Testis (tissue), 2 donors: ENCODE measurements around the gene TPCN1.

ENCODE experiments used
- POLR2A ChIP-seq: fragments of 450-650 bp; IDR thresholded peaks from one replicate; pipeline ENCODE4 v1.6.1; 2017; ENCODE audit warnings: antibody characterized with exemption, mild to moderate bottlenecking, moderate library complexity
- TF ChIP-seq, protein P1 (sequence below), 3 experiments: fragments of 450-650 bp in 2 of 3; fragments of 200-600 bp in 1 of 3; sonication (generic) in 1 of 3; IDR thresholded peaks; one replicate each; pipeline ENCODE4 v1.5.1; 2016 to 2019; ENCODE audit warnings: antibody characterized with exemption in 3 of 3, mild to moderate bottlenecking in 2 of 3, moderate library complexity in 1 of 3

DNA sequence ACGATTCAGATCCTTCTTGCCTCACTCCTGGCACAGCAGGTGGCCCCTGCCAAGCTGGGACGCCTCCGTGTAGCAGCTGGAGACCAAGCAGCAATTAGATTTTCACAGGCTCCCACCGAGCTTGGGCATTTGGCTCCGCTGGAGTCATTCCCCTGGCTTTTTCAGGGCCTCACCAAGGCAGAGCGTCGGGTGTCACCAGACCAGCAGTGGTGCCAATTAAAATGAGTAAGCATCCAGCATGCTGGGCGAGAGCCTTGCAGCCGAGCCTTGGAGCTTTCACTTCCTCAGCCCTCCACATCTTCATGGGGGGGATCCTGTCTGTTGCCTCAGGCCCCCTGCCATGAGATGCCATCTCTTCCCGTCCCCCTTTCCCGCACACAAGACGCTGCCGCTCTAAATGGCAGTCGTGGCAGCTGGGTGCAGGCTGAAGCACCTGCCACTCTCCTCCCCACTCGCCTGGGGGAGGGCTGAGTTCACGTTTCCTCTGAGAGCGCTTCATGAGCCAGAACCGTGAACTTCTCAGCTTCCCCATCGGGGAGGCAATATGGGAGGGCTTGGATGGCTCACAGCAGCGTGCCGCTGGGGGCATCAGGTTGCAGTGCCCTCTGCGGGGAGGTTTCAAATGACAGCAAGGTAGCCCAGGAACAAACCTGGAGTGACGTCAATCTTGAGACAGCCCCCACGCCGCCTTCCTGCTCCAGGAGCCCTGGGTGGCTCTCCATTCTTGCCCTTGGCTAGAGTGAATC is 11.7 kb downstream of the TPCN1 start:
- TF ChIP-seq, protein P1, sequence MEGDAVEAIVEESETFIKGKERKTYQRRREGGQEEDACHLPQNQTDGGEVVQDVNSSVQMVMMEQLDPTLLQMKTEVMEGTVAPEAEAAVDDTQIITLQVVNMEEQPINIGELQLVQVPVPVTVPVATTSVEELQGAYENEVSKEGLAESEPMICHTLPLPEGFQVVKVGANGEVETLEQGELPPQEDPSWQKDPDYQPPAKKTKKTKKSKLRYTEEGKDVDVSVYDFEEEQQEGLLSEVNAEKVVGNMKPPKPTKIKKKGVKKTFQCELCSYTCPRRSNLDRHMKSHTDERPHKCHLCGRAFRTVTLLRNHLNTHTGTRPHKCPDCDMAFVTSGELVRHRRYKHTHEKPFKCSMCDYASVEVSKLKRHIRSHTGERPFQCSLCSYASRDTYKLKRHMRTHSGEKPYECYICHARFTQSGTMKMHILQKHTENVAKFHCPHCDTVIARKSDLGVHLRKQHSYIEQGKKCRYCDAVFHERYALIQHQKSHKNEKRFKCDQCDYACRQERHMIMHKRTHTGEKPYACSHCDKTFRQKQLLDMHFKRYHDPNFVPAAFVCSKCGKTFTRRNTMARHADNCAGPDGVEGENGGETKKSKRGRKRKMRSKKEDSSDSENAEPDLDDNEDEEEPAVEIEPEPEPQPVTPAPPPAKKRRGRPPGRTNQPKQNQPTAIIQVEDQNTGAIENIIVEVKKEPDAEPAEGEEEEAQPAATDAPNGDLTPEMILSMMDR (IDR thresholded peaks at IDR 0.05) = no peak
- TF ChIP-seq POLR2A = no peak
